ENCODE data around the gene TEX12. TPM values are rescaled to one million over a fixed set of nuclear protein-coding genes. Genes with fewer than 3 reads are reported as not detected.

TEX12 gene
- total and polyA plus RNA-seq, 4 donors, result 0.09 to 0.74 (median 0.31) TPM; not detected in 1

- H3K4me1 ChIP-seq (ENCODE audit: control insufficient read depth in 5 of 5, insufficient read depth in 5 of 5, low read length in 5 of 5), result peaks cover 0 to 22% (median 0%) of the 10 kb centered on the region in 5 donors
- peaks cover 0 to 3% (median 0%) of the 10 kb centered on the region in 4 donors for H3K9me3 ChIP-seq (ENCODE audit: control insufficient read depth in 4 of 4, insufficient read depth in 3 of 4, low read length in 3 of 4)
- ATAC-seq (ENCODE audit: insufficient read depth, low FRiP score), result no peak
- H3K4me3 ChIP-seq, result no peak overlapping the region
- no peak for TF ChIP-seq CTCF (IDR thresholded peaks at IDR 0.05; ENCODE audit: control extremely low read depth, extremely low read depth)
- DNase-seq, result no peak
- H3K27me3 ChIP-seq (ENCODE audit: control insufficient read depth in 3 of 3, insufficient read depth in 3 of 3, low read length in 2 of 3), result no peaks in the 10 kb centered on the region
- H3K36me3 ChIP-seq (ENCODE audit: control insufficient read depth in 4 of 4, insufficient read depth in 4 of 4, low read length in 4 of 4), result no peaks in the 10 kb centered on the region
- no peak overlapping the region for H3K9ac ChIP-seq (ENCODE audit: insufficient read depth in 1 of 2, low read length in 2 of 2)
- no peak overlapping the region for H3K27ac ChIP-seq (ENCODE audit: low read depth in 1 of 2, low read length in 1 of 2)
- WGBS, 2 donors, result 61 to 64% methylated on average over 4 of the region's 4 CpGs
Measured at GRCh38 chr11:112177589-112177988, 10.4 kb downstream of the TEX12 start.

- Histone ChIP-seq H3K4me1 (ENCODE audit: control insufficient read depth in 5 of 5, insufficient read depth in 5 of 5, low read length in 5 of 5) (peaks cover 0 to 22% (median 0%) of the 10 kb centered on the region in 5 donors), H3K27me3 (ENCODE audit: control insufficient read depth in 3 of 3, insufficient read depth in 3 of 3, low read length in 2 of 3) (no peaks in the 10 kb centered on the region), H3K4me3 (no peak overlapping the region), H3K9me3 (ENCODE audit: control insufficient read depth in 4 of 4, insufficient read depth in 3 of 4, low read length in 3 of 4) (peaks cover 0 to 3% (median 0%) of the 10 kb centered on the region in 4 donors), H3K9ac (ENCODE audit: insufficient read depth in 1 of 2, low read length in 2 of 2) (no peak overlapping the region), H3K27ac (ENCODE audit: low read depth in 1 of 2, low read length in 1 of 2) (no peak overlapping the region), H3K36me3 (ENCODE audit: control insufficient read depth in 4 of 4, insufficient read depth in 4 of 4, low read length in 4 of 4) (no peaks in the 10 kb centered on the region)
- DNase-seq, result no peak
- no peak for ATAC-seq (ENCODE audit: insufficient read depth, low FRiP score)
- WGBS, 2 donors, result 94 to 97% methylated on average over 1 of the region's 1 CpG
- TF ChIP-seq CTCF (IDR thresholded peaks at IDR 0.05; ENCODE audit: control extremely low read depth, extremely low read depth), result no peak
Measured at GRCh38 chr11:112178428-112178827, 11.3 kb downstream of the TEX12 start.

GRCh38 chr11:112178936-112179335 is 11.8 kb downstream of the TEX12 start:
- Histone ChIP-seq H3K9me3 (ENCODE audit: control insufficient read depth in 4 of 4, insufficient read depth in 3 of 4, low read length in 3 of 4) (peaks cover 0 to 3% (median 0%) of the 10 kb centered on the region in 4 donors), H3K9ac (ENCODE audit: insufficient read depth in 1 of 2, low read length in 2 of 2) (no peak overlapping the region), H3K36me3 (ENCODE audit: control insufficient read depth in 4 of 4, insufficient read depth in 4 of 4, low read length in 4 of 4) (no peaks in the 10 kb centered on the region), H3K4me1 (ENCODE audit: control insufficient read depth in 5 of 5, insufficient read depth in 5 of 5, low read length in 5 of 5) (peaks cover 0 to 22% (median 0%) of the 10 kb centered on the region in 5 donors), H3K4me3 (no peak overlapping the region), H3K27me3 (ENCODE audit: control insufficient read depth in 3 of 3, insufficient read depth in 3 of 3, low read length in 2 of 3) (no peaks in the 10 kb centered on the region), H3K27ac (ENCODE audit: low read depth in 1 of 2, low read length in 1 of 2) (peak overlapping the region in 1 of 2 donors; percentile 3)
- TF ChIP-seq CTCF (IDR thresholded peaks at IDR 0.05; ENCODE audit: control extremely low read depth, extremely low read depth), result no peak
- no peak for ATAC-seq (ENCODE audit: insufficient read depth, low FRiP score)
- WGBS, 2 donors, result 33 to 64% methylated on average over 3 of the region's 3 CpGs
- DNase-seq, result no peak

GRCh38 chr11:112179601-112180000 is 12.4 kb downstream of the TEX12 start:
- no peak for TF ChIP-seq CTCF (IDR thresholded peaks at IDR 0.05; ENCODE audit: control extremely low read depth, extremely low read depth)
- DNase-seq (no peak), ATAC-seq (ENCODE audit: insufficient read depth, low FRiP score) (no peak)
- H3K4me1 ChIP-seq (ENCODE audit: control insufficient read depth in 5 of 5, insufficient read depth in 5 of 5, low read length in 5 of 5), result peaks cover 0 to 22% (median 0%) of the 10 kb centered on the region in 5 donors
- no peak overlapping the region for H3K4me3 ChIP-seq
- no peaks in the 10 kb centered on the region for H3K36me3 ChIP-seq (ENCODE audit: control insufficient read depth in 4 of 4, insufficient read depth in 4 of 4, low read length in 4 of 4)
- no peaks in the 10 kb centered on the region for H3K27me3 ChIP-seq (ENCODE audit: control insufficient read depth in 3 of 3, insufficient read depth in 3 of 3, low read length in 2 of 3)
- no peak overlapping the region for H3K27ac ChIP-seq (ENCODE audit: low read depth in 1 of 2, low read length in 1 of 2)
- H3K9ac ChIP-seq (ENCODE audit: insufficient read depth in 1 of 2, low read length in 2 of 2), result no peak overlapping the region
- peaks cover 0 to 3% (median 0%) of the 10 kb centered on the region in 4 donors for H3K9me3 ChIP-seq (ENCODE audit: control insufficient read depth in 4 of 4, insufficient read depth in 3 of 4, low read length in 3 of 4)
